NCI-H82 (cell line): ENCODE measurements around the gene GANAB.
A peak's percentile ranks its signal among the peaks of the same experiment; 100 is the strongest.
"Not testable (repeated sequence)": the region's sequence is repeated elsewhere in the genome, so short reads cannot be mapped to it uniquely, and the experiment has no call there.

ENCODE experiments used
- DNase-seq: peaks from one replicate; lab custom pipeline; 2025; lab: John Stamatoyannopoulos, UW

The GANAB gene

DNA sequence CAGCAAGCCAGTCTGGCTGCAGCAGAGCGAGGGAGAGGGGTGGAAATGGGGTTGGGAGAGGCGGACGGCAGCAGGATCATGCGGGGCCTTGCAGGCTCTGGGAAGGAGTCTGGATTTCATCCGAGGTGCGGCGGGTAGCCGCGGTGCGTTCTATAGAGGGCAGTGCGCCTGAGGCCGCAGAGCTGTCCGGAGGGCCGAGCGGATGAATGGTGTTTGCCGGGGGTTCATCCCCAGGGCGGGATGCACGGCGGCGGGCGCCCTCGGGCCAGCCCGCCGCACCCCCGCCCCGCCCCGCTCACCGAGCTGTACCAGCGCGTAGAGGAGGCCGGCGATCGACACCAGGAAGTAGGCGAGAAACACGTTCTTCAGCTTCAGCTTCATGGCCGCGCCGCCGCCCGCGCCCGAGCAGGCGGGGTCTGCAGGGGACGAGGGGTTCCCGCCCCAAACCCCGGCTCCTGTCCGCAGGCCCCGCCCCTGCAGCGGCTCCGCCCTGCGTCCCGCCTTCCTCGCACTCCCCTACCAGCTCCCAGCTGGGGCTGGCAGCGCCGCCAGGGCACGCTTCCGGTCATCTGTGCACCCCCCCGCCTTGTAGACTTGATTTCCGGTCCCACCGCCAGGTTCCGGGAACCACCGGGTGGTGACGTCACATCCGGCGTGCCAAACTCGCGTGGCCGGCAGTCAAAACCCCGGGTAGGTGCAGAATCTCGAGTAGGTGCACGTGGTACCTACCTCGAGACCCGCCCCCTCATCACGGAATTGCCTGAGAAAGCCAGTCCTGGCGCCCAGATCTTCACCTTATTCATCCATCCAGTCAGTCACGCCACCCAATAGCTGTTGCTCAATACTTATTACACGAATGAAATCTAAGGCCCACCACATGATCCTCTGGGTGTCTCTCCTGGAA is 24.6 kb downstream of the GANAB start, which contains the start of gene B3GAT3:
TSS of gene B3GAT3 (minus strand) at position 420 of the 904 bp plus-strand sequence. CDS start at position 381, 39 bp downstream.
- peak; percentile 98 for DNase-seq

DNA sequence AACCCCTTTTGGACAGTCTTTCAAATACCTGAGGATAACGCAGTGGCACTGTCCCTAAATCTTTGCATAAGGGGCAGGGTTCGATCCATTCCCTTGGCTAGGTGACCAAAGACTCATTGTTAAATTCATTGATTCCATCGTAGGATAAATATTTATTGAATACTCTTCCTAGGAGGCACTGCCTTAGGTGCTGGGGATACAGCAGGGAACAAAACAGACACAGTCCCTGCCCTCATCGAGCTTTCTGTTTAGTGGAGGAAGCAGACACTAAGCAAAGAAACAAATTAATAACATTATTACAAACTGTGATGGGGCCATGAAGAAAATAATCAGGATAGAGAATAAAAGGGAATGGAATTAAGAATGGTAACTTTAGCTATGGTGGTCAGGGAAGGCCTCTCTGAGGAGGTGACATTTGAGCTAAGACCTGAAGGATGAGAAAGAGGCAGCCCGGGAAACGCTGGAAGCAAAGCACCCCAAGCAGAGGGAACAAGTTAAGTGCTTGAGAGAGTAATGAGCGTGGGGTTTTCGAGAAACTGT is 25.3 kb downstream of the GANAB start:
- no peak for DNase-seq

DNA sequence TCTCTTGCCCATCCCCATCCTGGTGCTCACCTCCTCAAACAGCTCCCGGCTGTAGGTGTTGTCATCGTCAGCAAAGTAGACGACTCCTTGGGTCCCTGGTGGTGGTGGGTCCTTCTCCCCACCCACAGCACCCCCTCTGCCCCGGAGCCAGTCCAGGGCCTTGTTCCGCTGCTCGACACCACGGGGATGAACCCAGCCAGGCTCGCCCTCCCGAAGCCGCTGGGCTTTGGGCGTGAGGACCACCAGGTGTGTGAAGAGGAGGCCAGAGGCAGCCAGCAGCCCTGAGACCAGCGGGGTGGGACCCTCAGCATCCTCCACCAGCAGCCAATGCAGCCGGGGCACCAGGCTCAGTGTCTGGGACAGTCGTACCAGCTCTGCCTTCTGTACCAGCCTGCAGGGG is 29.5 kb downstream of the GANAB start:
- DNase-seq: not testable (repeated sequence)

DNA sequence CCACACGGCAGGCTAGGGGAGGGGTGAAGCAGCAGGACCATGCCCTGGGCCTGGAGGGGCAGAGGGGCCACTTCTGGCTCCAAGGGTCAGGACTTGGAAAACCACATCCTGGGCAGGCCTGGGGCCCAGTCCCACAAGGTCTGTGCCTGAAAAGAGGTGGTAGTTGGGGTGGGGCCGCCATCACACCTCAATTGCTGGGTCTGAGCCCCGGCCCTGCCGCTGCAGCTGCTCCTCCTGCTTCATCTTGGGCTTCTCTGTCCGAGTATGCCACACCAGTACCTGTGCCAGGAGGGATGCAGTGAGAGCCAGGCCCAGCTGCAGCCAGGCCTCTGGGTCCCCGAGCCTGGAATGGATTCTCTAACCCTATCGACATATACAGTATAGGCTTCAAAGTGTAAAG is 30.9 kb downstream of the GANAB start:
- no peak for DNase-seq

DNA sequence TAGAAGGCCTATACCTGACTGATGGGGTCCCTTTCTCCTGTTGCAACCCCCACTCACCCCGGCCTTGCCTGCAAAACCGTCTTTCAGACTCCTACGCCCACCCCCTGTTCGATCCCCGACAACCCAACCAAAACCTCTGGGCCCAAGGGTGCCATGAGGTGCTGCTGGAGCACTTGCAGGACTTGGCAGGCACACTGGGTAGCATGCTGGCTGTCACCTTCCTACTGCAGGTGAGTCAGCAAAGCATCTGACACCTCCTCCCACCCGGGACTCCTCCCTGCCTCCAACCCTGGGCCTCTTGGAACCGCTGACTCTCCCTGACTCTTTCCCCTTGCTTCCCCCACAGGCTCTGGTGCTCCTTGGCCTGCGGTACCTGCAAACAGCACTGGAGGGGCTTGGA is 32.1 kb downstream of the GANAB start:
- DNase-seq: no peak

DNA sequence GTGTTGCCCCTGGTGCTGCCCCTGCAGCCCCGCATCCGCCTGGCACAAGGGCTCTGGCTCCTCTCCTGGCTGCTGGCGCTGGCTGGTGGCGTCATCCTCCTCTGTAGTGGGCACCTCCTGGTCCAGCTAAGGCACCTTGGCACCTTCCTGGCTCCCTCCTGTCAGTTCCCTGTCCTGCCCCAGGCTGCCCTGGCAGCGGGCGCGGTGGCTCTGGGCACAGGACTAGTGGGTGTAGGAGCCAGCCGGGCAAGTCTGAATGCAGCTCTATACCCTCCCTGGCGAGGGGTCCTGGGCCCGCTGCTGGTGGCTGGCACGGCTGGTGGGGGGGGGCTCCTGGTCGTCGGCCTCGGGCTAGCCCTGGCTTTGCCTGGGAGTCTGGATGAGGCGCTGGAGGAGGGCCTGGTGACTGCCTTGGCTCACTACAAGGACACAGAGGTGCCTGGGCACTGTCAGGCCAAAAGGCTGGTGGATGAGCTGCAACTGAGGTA is 33.1 kb downstream of the GANAB start:
- DNase-seq: no peak

DNA sequence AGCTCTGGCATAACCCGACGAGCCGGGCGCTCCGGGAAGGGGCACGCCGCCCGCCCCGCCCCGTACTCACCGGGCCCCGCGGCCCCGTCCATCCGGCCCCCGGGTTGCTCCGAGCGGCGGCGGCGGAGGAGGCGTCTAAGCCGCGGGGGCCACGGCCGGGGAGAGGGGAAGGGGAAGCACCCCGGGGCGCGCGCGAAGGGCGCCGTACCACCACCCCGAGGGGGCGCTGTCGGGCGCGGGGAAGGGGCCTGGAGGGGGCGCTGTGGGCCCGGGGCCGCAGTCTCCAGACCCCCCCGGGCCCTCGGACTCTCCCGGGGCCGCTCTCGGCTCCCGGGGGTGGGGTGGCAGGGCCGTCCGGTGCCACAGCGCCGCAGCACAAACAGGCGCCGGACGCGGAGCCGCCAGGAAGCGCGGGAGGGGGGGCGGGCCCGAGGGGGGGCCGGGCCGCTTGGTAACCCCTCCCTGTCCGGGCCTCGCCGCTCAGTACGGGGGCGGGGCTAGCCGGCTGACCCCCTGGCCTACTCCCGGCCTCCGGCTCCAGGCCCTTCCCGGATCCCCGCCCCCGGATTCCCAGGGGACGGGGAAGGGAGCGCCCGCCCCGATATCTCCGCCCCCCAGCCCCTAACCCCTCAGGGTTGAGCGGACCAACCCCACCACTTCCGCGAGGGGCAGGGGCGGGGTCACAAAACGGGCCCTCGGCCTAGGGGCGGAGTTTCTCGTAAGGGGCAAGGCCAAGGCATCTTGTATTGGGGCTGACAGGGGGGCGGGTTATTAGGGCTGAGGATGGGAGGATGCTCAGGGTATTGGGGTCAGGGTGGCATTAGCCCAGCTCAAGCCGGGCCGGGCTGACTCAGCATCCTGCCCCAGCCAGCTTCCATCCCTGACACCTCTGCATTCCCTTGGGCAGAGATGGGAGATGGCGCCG is 33.8 kb downstream of the GANAB start, which contains the start of the genes EML3 and ROM1:
TSS of gene EML3 (minus strand) at position 410 of the 925 bp plus-strand sequence. CDS start at position 92, 318 bp downstream.
TSS of gene ROM1 (plus strand) at position 892 of the 925 bp plus-strand sequence. CDS start at position 917, 25 bp downstream.
- peak; percentile 96 for DNase-seq

DNA sequence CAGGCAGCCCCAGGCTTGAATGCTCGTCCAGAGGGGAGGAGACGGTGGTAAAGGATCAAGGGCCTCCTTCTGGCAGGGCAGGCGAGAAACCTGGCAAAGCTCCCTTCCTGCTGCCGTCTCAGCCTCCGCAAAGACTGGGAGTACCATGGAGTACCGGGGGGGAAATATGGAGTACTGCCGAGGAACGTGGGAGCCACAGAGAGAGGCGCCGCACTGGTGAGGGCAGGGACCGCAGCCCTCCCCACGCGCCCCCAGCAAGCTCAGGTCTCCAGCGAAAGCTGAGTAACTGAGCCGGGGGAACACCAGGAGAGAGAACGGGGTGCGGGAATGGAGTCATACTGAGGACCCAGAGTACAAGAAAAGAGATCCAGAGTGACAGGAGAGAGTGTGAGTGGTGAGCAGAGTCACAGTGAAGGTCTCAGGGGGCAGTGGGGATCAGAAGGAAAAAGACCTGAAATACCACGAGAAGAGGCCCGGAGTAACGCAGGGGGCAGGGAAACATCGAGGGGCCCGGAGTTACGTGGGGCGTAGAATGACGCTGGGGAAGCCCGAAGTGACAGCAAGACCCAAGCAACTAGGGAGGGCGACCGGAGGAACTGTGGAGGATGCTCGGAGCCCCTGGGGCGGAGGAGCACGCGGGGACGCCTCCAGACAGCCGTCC is 34.6 kb downstream of the GANAB start:
- DNase-seq: peak; percentile 68

DNA sequence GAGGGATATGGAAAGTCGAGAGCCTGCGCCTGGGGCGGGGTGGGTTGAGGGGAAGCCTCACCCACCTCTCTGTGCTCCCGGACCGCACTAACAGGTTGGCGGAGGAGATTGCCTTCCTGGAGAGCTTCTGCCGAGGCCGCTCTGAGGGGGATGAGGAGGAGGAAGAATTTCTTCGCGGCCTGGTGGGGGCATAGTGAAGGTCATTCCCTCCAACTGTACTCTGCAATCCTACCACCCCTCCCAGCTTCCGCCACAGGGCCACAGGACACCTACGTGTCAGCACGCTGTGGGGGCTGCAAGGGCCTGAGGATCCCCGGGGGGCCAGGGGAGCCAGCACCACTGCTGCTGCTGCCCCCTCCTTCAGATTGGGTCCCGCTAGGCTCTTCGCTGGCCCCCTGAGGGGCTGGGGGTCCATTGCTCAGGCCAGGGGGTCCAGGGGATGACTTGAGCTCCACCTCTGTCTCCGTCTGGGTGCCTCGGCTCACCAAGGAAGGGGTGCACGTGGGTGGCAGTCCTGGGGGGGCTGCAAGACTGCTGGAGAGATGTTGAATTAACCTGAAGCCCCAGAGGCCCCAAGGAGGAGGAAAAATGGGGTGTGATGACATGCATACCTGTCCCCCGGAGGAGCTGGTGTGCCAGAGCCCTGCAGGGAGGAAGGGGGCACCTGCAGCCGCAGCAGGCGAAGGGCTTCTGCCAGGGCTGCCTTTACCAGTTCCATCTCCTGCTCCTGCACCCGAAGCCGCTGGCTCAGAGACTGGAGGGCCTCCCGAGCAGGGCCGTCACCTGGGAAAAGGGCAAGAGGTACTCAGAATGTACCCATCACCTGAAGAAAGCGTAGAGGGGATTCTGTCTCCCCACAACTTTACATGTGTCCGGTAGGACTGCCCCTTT is 35.4 kb downstream of the GANAB start:
- no peak for DNase-seq

DNA sequence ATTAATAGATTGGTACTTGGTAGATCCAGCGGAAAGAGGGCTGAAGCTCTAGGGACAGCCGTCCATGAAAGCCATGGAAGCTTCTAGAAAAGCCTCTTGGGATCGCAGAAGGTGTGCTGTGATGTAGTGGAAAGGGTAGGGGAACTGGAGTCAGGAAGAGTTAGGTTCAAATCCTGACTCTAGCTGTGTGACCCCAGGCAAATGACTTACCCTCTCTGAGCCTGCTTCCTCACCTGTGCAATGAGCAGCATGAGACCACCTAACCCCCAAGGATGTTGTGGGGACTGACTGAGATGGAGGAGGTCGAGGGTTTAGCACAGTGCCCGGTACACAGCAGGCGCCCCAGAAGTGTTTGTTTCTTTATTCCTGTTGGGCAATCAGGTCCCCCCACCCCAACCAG is 36.0 kb downstream of the GANAB start:
- DNase-seq: no peak

DNA sequence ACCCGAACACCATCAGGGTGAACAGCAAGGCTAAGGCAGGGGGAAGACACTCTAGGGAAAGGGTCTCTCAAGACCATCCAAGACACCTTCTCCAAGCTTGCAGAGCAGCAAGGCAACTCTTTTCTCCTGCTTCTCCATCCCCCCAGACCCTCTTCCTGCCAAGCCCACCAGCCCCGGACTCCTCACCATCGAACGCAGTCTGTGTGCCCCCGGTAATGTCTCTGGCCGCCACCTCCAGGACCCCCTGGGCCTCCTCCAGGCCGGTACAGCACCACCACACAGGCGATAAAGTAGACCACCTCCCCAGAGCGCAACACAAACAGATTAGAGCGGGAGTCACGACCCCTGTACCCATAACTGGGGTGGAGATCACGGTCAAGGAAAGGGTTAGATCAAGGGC is 37.6 kb downstream of the GANAB start:
- DNase-seq: no peak

DNA sequence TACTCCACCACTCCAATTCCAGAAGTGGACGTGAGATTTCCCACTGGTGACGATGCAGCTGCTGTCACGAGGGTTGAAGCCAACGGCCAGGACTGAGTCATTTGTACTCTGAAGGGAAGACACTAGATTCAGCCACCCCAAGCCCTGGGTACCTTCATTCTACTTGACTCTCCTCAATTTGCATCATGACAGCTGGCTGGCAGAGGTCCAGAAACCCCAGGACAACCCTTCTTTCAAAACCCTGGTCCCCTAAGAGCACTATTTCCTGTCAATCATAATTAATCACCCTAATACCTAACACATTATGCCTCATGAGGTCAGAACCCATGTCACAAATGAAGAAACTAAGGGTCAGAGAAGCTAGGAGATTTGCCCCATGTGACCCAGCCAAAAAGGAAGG is 38.7 kb downstream of the GANAB start:
- DNase-seq: peak; percentile 19

DNA sequence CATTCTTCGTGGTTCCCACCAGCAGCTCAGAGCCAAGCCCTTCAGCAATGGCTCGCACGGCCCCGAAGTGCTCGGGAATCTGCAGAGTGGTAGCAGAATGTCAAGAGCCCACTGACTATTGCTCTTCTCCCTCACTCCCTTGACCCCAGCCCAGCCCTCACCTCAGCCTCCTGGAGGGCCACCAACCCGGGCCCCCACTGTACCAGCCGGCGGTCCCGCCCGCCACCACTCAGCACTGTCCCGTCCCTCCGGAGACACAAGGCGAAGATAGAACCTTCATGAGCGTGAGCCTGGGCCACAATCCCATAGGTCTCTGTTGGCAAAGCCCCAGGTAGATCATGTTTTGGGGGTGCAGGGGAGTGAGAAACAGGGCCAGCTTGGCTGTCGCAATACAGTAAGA is 40.5 kb downstream of the GANAB start:
- DNase-seq: no peak

DNA sequence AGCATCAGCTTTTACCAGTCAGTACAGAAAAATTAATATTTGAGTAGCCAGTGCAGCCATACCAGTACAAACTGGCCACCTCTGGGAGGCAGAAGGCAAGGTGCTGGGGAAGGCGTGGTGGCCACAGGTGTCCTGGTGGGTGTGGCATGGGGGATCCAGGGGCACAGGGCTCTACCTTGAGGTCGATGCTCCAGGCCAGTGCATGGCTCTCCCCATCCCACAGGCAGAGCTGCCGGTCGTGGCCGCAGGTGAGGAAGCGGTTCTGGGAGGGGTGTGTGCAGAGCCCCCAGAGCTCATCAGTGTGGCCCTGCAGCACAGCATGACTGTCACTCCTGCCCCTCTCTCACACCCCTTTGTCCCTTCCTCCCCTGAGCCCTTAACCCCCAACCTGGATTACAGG is 40.9 kb downstream of the GANAB start:
- DNase-seq: no peak

DNA sequence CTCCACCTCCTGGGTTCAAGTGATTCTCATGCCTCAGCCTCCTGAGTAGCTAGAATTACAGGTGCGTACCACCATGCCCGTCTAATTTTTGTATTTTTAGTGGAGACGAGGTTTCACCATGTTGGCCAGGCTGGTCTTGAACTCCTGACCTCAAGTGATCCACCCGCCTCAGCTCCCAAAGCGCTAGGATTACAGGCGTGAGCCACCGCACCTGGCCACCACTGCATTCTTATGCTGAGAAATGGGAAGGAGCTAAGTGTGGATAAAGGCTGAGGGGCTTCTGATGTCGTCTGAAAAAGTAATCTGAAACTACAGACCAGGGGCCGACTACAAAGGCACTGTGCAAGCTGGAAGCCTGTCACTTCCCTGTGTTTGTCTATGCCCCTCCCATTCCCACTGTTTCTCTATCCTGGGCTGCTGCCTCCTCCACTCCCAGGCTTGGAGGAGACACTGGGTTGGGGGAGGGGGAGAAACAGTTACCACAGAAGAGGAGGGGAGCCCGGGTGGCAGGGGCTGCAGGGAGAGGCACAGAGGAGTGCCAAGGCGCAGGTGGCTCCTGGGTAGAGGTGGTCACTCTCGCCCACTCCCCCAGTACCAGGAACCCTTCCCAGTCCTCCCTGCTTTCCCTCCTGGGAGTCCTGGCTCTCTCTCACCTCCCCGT is 41.8 kb downstream of the GANAB start:
- DNase-seq: peak; percentile 39

DNA sequence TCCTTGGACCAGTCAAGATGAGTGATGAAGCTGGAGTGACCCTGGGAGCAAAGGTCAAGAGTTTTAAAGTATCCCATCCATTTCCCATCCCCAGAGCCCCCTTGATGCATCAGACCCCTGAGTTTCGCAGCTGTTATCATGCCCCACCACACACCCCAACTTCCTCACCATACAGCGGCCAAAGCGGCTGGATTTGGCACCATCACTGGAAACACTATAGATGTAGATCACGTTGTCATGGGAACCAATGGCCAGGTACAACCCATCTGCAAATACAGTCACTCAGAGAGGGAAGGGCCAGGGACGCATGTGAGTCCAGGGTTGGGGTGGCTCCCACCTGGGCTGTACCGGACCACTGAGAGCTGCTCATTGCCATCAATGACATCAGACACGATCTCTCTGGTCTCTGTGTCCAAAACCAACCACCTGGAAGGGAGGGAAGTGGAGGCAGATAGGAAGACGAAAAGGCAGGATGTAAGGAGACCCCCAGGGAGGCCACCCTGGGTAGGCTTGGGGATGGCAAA is 42.6 kb downstream of the GANAB start:
- no peak for DNase-seq

DNA sequence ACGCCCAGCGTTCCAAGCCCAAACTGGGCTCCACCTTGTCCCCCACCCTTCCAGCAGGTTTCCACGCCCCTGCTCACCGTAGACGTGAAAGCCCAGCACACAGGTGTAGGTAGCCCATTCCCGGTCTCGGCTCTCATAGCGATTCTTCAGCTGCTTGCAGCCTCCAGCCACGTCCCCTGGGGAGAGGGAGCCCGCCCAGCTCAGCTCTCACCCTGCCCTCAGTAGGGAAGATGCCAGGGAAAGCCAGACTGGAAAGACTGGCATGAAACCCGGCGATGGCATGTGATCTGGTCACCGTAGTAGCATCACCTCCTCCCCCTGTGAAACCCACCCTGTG is 43.4 kb downstream of the GANAB start:
- DNase-seq: no peak

DNA sequence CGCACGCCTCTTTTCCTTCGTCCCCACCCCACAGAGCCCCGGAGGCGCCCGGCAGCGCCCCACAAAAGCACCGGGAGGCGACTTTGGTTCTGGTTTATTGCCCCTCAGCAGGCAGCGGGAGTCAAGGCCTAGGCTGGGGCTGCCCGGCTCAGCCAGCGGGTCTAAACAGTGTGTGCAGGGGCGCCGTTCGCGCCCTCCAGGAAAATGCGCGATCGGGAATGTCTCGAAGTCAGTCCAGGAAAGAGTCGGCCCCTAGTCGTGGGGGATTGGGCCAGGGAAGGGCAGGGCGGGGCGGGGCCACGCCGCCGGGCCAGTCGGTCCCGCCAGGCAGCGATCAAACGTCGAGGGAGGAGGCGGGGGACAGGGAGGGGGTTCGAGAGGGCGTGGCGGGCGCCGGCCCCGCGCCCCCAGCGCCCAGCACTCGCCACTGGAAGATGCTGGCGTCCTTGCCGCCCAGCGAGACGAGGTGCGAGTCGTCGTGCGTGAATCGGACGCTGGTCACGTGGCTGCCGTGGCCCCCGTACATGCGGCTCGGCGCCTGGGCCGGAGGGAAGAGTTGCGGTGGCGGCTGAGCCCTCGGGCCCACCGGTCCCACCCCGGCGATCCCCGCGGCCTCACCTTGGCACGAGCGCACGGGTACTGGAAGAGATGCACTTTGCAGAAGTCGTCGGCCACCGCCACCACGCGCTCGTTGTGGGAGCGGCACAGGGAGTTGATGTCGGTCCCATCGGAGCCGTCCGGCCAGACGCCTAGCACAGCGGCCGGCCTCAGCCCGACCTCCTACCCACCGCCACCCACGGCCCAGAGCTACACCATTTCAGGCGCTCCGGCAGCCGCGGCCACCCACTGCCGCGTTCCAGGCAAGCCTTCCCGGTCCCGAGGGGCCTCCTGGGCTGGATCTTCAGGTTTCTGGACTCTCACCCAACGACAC is 44.0 kb downstream of the GANAB start:
- DNase-seq: peak; percentile 91
